Measurements from ENCODE around the gene TF.

DNA sequence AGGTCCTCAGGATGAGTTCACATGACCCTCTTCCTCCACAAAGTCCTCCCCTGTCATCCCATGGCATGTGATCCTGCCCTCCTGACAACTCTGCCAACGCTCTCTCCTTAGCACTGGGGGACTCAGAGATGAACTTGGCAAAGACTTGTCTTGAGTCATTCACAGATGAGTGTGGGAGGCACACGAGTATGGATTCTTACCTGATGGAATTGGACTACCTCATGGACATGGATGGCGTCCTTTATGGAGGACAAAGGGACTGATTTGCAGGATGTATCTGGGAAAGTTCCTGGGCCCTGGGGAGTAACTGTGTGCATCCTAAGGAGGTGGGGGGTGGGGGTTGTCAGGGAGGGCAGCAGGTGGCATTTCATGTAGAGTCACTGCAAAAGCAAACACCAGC is 46.3 kb upstream of the TF start:
- TF ChIP-seq ZNF274 (IDR thresholded peaks at IDR 0.05; ENCODE audit: low read depth, low read length) (no peak), YY1 (IDR thresholded peaks at IDR 0.05; ENCODE audit: insufficient read depth, insufficient read length) (no peak), SUZ12 (IDR thresholded peaks at IDR 0.05; ENCODE audit: extremely low read depth, insufficient read depth, insufficient read length) (no peak)
